Prostate gland (tissue), 2 donors: ENCODE data around the gene SVIP.

Experiments
- POLR2A ChIP-seq: fragments of 450-650 bp; IDR thresholded peaks from one replicate; pipeline ENCODE4 v1.6.1; 2016; ENCODE audit warnings: antibody characterized with exemption, mild to moderate bottlenecking
- POLR2AphosphoS5 ChIP-seq: sonication (generic); formaldehyde crosslinking; IDR thresholded peaks from one replicate; pipeline ENCODE4 v1.6.1; 2017; ENCODE audit warnings: antibody characterized with exemption
- TF ChIP-seq, protein P1 (sequence below), 4 experiments: fragments of 200-600 bp in 2 of 4; fragments of 450-650 bp in 2 of 4; sonication (generic) in 2 of 4; IDR thresholded peaks; 1 replicate in 3 of 4; 2 replicates in 1 of 4; pipeline ENCODE4 v1.5.1; 2016 to 2019; ENCODE audit warnings: antibody characterized with exemption in 4 of 4, mild to moderate bottlenecking in 2 of 4, moderate library complexity in 2 of 4

- TF ChIP-seq POLR2A (no peak), POLR2AphosphoS5 (no peak)
- TF ChIP-seq, protein P1, sequence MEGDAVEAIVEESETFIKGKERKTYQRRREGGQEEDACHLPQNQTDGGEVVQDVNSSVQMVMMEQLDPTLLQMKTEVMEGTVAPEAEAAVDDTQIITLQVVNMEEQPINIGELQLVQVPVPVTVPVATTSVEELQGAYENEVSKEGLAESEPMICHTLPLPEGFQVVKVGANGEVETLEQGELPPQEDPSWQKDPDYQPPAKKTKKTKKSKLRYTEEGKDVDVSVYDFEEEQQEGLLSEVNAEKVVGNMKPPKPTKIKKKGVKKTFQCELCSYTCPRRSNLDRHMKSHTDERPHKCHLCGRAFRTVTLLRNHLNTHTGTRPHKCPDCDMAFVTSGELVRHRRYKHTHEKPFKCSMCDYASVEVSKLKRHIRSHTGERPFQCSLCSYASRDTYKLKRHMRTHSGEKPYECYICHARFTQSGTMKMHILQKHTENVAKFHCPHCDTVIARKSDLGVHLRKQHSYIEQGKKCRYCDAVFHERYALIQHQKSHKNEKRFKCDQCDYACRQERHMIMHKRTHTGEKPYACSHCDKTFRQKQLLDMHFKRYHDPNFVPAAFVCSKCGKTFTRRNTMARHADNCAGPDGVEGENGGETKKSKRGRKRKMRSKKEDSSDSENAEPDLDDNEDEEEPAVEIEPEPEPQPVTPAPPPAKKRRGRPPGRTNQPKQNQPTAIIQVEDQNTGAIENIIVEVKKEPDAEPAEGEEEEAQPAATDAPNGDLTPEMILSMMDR (IDR thresholded peaks at IDR 0.05) = no peak
Observed at GRCh38 chr11:22800482-22800881, 29.1 kb downstream of the SVIP start.
